GM12878 (cell line): Measurements from ENCODE around the gene PATJ.

ENCODE experiments used
- FOS ChIP-seq: IDR thresholded peaks from 3 replicates; pipeline ENCODE4 v1.6.1; 2011; ENCODE audit warnings: borderline replicate concordance; ENCODE audit not compliant: insufficient read length; ENCODE audit errors: extremely low read depth
- MYC ChIP-seq: IDR thresholded peaks from 2 replicates; pipeline ENCODE4 v1.6.1; 2011; ENCODE audit warnings: mild to moderate bottlenecking, low read length, moderate library complexity, inconsistent platforms; ENCODE audit not compliant: insufficient read depth, insufficient replicate concordance, insufficient read length, severe bottlenecking
- RAD21 ChIP-seq: IDR thresholded peaks from 2 replicates; pipeline ENCODE4 v1.6.1; 2011; ENCODE audit warnings: mild to moderate bottlenecking, low read depth, low read length, moderate library complexity; ENCODE audit not compliant: insufficient read depth
- SMAD5 ChIP-seq: IDR thresholded peaks from 2 replicates; pipeline ENCODE4 v1.6.1; 2016; ENCODE audit warnings: antibody characterized with exemption, low read depth
- SUZ12 ChIP-seq: fragments of 200-600 bp; sonication (generic); IDR thresholded peaks from one replicate; pipeline ENCODE4 v1.6.1; 2018; ENCODE audit warnings: antibody characterized with exemption, mild to moderate bottlenecking; ENCODE audit not compliant: unreplicated experiment
- TF ChIP-seq, protein P1 (sequence below): IDR thresholded peaks from 2 replicates; pipeline ENCODE4 v1.6.1; 2012; ENCODE audit warnings: low read depth, low read length, improper control_type of control experiment

DNA sequence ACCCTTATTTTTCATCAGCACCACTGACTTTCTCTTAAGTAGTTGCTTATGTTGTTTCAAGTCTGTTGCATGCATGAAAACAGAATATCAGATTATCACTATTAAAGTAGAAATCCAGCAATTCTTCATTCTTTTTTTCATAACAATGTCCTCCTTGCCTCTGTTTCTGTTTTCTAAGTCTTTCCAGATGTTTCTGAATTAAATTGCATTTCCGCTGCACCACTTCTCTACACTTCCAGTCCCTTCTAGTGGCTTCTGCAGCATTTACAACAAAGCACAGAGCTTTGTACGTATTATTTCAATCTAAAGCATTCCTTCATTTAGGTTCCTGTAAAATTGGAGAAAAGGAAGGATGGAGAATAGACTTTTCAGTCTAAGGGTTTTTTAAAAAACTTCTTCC lies 42.4 kb downstream of the PATJ start:
- no peak for TF ChIP-seq FOS
- no peak for TF ChIP-seq SMAD5
- no peak for TF ChIP-seq MYC
- TF ChIP-seq SUZ12: no peak
- TF ChIP-seq RAD21: no peak
- TF ChIP-seq, protein P1, sequence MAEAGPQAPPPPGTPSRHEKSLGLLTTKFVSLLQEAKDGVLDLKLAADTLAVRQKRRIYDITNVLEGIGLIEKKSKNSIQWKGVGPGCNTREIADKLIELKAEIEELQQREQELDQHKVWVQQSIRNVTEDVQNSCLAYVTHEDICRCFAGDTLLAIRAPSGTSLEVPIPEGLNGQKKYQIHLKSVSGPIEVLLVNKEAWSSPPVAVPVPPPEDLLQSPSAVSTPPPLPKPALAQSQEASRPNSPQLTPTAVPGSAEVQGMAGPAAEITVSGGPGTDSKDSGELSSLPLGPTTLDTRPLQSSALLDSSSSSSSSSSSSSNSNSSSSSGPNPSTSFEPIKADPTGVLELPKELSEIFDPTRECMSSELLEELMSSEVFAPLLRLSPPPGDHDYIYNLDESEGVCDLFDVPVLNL: no peak
